Keratinocyte (primary cell): ENCODE data around the gene IRX5. TPM values are rescaled to one million over a fixed set of nuclear protein-coding genes. Genes with fewer than 3 reads are reported as not detected.
A peak's percentile ranks its signal among the peaks of the same experiment; 100 is the strongest.

Experiments used
- DNase-seq: peaks from one replicate; pipeline ENCODE4 v3.0.0-alpha.2; 2011; ENCODE audit warnings: low read depth, missing footprints, low spot score
- FAIRE-seq: peaks from 2 replicates; lab custom pipeline; 2011; peaks lifted over from hg19 to GRCh38; lab: Jason Lieb, UNC
- H2AFZ ChIP-seq: 2 replicates; pipeline ENCODE4 v1.6.0; 2012; ENCODE audit warnings: low read length, control low read depth, inconsistent platforms; ENCODE audit not compliant: control insufficient read depth
- H3K27ac ChIP-seq: 2 replicates; pipeline ENCODE4 v1.5.1; 2011; ENCODE audit warnings: low read length; ENCODE audit not compliant: control insufficient read depth, insufficient read depth
- H3K27me3 ChIP-seq: 3 replicates; pipeline ENCODE4 v1.6.0; 2011; ENCODE audit warnings: low read length; ENCODE audit not compliant: control insufficient read depth, insufficient read depth; ENCODE audit errors: extremely low read depth
- H3K36me3 ChIP-seq, 2 experiments: 2 replicates in 1 of 2; 3 replicates in 1 of 2; pipeline ENCODE4 v1.5.1; 2011; ENCODE audit warnings: low read length in 2 of 2, mild to moderate bottlenecking in 1 of 2; ENCODE audit not compliant: control insufficient read depth in 2 of 2, insufficient read depth in 2 of 2; ENCODE audit errors: extremely low read depth in 1 of 2
- H3K4me1 ChIP-seq: 3 replicates; pipeline ENCODE4 v1.5.1; 2011; ENCODE audit warnings: low read length; ENCODE audit not compliant: control insufficient read depth, insufficient read depth; ENCODE audit errors: extremely low read depth
- H3K4me2 ChIP-seq: 3 replicates; pipeline ENCODE4 v1.6.0; 2011; ENCODE audit warnings: low read depth, low read length; ENCODE audit not compliant: control insufficient read depth, insufficient read depth; ENCODE audit errors: extremely low read depth
- H3K4me3 ChIP-seq, 3 experiments: fragments of 200-600 bp in 1 of 3; sonication (generic) in 1 of 3; 2 replicates in 2 of 3; 3 replicates in 1 of 3; pipeline ENCODE4 v1.5.1; 2011 to 2016; ENCODE audit warnings: low read length in 3 of 3, mild to moderate bottlenecking in 3 of 3, control low read depth in 2 of 3, inconsistent platforms in 1 of 3, low read depth in 1 of 3, mixed read lengths in 1 of 3, mixed run types in 1 of 3, moderate library complexity in 1 of 3; ENCODE audit not compliant: control insufficient read depth in 2 of 3, insufficient read depth in 2 of 3; ENCODE audit errors: extremely low read depth in 1 of 3
- H3K79me2 ChIP-seq: 2 replicates; pipeline ENCODE4 v1.6.0; 2012; ENCODE audit warnings: low read length; ENCODE audit not compliant: control insufficient read depth, insufficient read depth
- H3K9ac ChIP-seq: 3 replicates; pipeline ENCODE4 v1.6.0; 2011; ENCODE audit warnings: low read length; ENCODE audit not compliant: control insufficient read depth, insufficient read depth; ENCODE audit errors: extremely low read depth
- H3K9me1 ChIP-seq: 3 replicates; pipeline ENCODE4 v1.6.0; 2011; ENCODE audit warnings: low read length; ENCODE audit not compliant: control insufficient read depth, insufficient read depth; ENCODE audit errors: extremely low read depth
- H3K9me3 ChIP-seq: 2 replicates; pipeline ENCODE4 v1.5.1; 2012; ENCODE audit warnings: low read depth, low read length; ENCODE audit not compliant: control insufficient read depth
- H4K20me1 ChIP-seq: 3 replicates; pipeline ENCODE4 v1.6.0; 2011; ENCODE audit warnings: low read length; ENCODE audit not compliant: control insufficient read depth, insufficient read depth; ENCODE audit errors: extremely low read depth
- EZH2 ChIP-seq: IDR thresholded peaks from one replicate; pipeline ENCODE4 v1.6.1; 2012; ENCODE audit warnings: inconsistent platforms, mild to moderate bottlenecking, low read length, moderate library complexity
- dilution Hi-C: fragments of 300-500 bp; cut with MboI; formaldehyde crosslinking; loops from one replicate; pipeline ENCODE4 v1.7.0; 2020; ENCODE audit warnings: low sequenced_read_pairs; ENCODE audit not compliant: extremely low pct_ligation_motif_present
- polyA plus RNA-seq, 5 experiments: library from polyadenylated mRNA; depleted of rRNA in 3 of 5; stranded (reverse) in 3 of 5; stranded (forward) in 1 of 5; unstranded in 1 of 5; fragments of >200 nt; gene quantifications; 1 replicate in 1 of 5; 2 replicates in 3 of 5; 3 replicates in 1 of 5; pipeline versions ENCODE4 v1.2.1 to v1.2.3, GENCODE V29; 2011 to 2012; ENCODE audit warnings: missing spikeins in 2 of 5, low read depth in 1 of 5, low replicate concordance in 1 of 5
- TF ChIP-seq, protein P1 (sequence below), 3 experiments: IDR thresholded peaks in 1 of 3; conservative IDR thresholded peaks in 1 of 3; optimal IDR thresholded peaks in 1 of 3; 2 replicates in 2 of 3; 3 replicates in 1 of 3; pipeline versions ENCODE3 to v1.5.1; 2011; ENCODE audit warnings: low read length in 3 of 3, mild to moderate bottlenecking in 3 of 3, moderate library complexity in 2 of 3, control low read depth in 1 of 3, inconsistent platforms in 1 of 3; ENCODE audit not compliant: insufficient read depth in 2 of 3; ENCODE audit errors: extremely low read depth in 1 of 3

The IRX5 gene
- polyA plus RNA-seq, 1 donor (not counting 4 experiments of a cell fraction or from before 2014, with no cell fraction given): 2.6 TPM

DNA sequence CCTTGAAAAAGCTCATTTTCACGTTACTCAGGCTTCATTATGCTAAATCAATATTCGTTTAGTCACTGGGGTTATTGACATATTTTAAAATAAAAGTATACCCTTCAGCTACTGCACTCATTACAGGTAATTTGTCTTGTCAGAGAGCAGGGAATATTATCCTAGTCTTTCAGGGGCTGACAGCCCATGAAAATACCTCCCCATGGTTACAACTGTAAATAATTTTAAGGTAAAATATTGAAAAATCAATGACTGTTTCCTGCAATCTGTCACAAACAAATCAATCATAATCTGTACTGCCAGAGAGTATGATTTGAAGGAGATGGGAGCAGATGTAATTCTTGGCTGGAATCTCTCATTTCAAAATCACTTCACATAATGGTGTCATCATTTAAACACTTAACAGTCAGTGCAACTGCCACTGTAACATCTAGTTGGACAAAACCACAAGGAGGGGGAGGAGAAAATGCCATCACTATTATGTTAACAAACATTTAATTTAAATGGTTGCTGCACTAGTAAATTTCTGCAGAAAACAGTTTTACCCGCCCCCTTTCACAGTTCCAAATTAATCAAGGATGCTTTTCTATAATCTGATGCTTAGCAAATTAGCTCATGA, 9.3 kb upstream of the IRX5 start:
- FAIRE-seq (no peak), DNase-seq (no peak)
- no peak overlapping the region for H3K4me2 ChIP-seq
- no peaks in the 10 kb centered on the region for H4K20me1 ChIP-seq
- no peaks in the 10 kb centered on the region for H3K9me3 ChIP-seq
- H3K4me1 ChIP-seq: peaks cover 5% of the 10 kb centered on the region
- no peaks in the 10 kb centered on the region for H3K27me3 ChIP-seq
- no peak overlapping the region for H3K9ac ChIP-seq
- H3K9me1 ChIP-seq: no peaks in the 10 kb centered on the region
- TF ChIP-seq, protein P1, sequence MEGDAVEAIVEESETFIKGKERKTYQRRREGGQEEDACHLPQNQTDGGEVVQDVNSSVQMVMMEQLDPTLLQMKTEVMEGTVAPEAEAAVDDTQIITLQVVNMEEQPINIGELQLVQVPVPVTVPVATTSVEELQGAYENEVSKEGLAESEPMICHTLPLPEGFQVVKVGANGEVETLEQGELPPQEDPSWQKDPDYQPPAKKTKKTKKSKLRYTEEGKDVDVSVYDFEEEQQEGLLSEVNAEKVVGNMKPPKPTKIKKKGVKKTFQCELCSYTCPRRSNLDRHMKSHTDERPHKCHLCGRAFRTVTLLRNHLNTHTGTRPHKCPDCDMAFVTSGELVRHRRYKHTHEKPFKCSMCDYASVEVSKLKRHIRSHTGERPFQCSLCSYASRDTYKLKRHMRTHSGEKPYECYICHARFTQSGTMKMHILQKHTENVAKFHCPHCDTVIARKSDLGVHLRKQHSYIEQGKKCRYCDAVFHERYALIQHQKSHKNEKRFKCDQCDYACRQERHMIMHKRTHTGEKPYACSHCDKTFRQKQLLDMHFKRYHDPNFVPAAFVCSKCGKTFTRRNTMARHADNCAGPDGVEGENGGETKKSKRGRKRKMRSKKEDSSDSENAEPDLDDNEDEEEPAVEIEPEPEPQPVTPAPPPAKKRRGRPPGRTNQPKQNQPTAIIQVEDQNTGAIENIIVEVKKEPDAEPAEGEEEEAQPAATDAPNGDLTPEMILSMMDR (optimal IDR thresholded peaks at IDR 0.05 in 1 of 3, IDR thresholded peaks at IDR 0.05 in 1 of 3, conservative IDR thresholded peaks at IDR 0.05 in 1 of 3; ENCODE audit: extremely low read depth in 1 of 3, insufficient read depth in 2 of 3, low read length in 3 of 3): no peak
- no peak for TF ChIP-seq EZH2
- H3K79me2 ChIP-seq: peaks cover 21% of the 10 kb centered on the region
- dilution Hi-C loops: no loop called here
- H3K36me3 ChIP-seq: peaks cover 0 to 3% of the 10 kb centered on the region in 2 experiments
- no peak overlapping the region for H3K27ac ChIP-seq
- H2AFZ ChIP-seq: no peak overlapping the region
- H3K4me3 ChIP-seq: no peak overlapping the region

DNA sequence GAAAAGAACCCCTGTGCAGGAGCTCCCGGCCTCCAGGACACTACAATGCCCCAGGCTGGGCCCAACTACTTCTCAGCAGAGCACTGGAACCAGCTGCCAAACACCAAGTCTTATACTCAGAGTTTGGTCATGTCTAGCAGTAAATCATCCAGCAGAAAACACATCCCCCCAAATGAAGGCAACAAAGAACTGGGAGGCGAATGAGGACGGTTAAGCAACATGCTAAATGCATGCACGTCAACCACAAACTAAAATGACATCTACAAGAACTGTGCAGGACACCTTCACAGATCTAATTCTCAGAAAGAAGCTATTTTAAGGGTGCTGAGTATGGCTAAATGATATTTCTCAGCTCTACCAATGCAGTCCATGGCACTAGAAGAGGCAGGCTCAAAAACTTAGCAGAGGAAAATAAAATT, 7.6 kb upstream of the IRX5 start:
- Histone ChIP-seq H3K79me2 (peaks cover 35% of the 10 kb centered on the region), H3K9ac (no peak overlapping the region), H4K20me1 (no peaks in the 10 kb centered on the region), H3K4me2 (no peak overlapping the region), H3K4me1 (peaks cover 15% of the 10 kb centered on the region), H3K9me3 (no peaks in the 10 kb centered on the region), H3K27ac (no peak overlapping the region), H3K36me3 (peaks cover 0 to 3% of the 10 kb centered on the region in 2 experiments), H3K4me3 (no peak overlapping the region), H3K9me1 (no peaks in the 10 kb centered on the region), H2AFZ (no peak overlapping the region), H3K27me3 (no peaks in the 10 kb centered on the region)
- DNase-seq: no peak
- peak; percentile 64 for FAIRE-seq
- dilution Hi-C loops: no loop called here
- no peak for TF ChIP-seq EZH2

DNA sequence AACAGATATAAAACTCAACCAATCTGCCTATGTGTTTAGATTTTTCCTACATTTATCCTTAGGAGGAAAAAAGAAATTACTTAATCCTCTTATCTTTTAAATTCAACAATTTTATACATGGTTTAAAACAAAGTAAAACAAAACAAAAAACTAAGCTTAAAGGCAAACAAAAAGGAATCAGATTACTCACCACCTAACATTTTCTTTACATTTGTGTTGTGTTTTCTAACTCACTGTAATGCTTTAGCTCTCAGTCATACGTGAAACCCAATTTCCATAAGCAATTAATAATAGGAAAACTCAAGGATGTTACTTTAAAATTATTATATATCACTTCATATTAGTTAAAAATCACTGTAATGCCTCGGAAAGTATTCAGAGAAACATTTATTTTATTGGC, 6.7 kb upstream of the IRX5 start:
- Histone ChIP-seq H3K4me1 (peaks cover 15% of the 10 kb centered on the region), H2AFZ (no peak overlapping the region), H3K79me2 (peaks cover 39% of the 10 kb centered on the region), H3K27ac (no peak overlapping the region), H4K20me1 (no peaks in the 10 kb centered on the region), H3K27me3 (no peaks in the 10 kb centered on the region), H3K9ac (no peak overlapping the region), H3K9me3 (no peaks in the 10 kb centered on the region), H3K4me3 (no peak overlapping the region), H3K36me3 (peaks cover 0 to 3% of the 10 kb centered on the region in 2 experiments), H3K4me2 (no peak overlapping the region), H3K9me1 (no peaks in the 10 kb centered on the region)
- FAIRE-seq: no peak
- no peak for DNase-seq
- TF ChIP-seq EZH2: no peak
- TF ChIP-seq, protein P1 (optimal IDR thresholded peaks at IDR 0.05 in 1 of 3, IDR thresholded peaks at IDR 0.05 in 1 of 3, conservative IDR thresholded peaks at IDR 0.05 in 1 of 3; ENCODE audit: extremely low read depth in 1 of 3, insufficient read depth in 2 of 3, low read length in 3 of 3): no peak
- dilution Hi-C loops: no loop called here
